ENCODE results near the gene ZNF816. TPM values are rescaled to one million over a fixed set of nuclear protein-coding genes. Genes with fewer than 3 reads are reported as not detected.
"Not testable (repeated sequence)": the region's sequence is repeated elsewhere in the genome, so short reads cannot be mapped to it uniquely, and the experiment has no call there.

Gene ZNF816
- total RNA-seq, 1 donor from 2014 or later: 9.0 TPM

GRCh38 chr19:52943884-52944643 lies 18.6 kb downstream of the ZNF816 start:
- H3K9me3 Mint-ChIP-seq (ENCODE audit: unreplicated experiment): peaks cover 3% of the 10 kb centered on the region
- H3K36me3 Mint-ChIP-seq (ENCODE audit: unreplicated experiment): peaks cover 2% of the 10 kb centered on the region
- DNase-seq (ENCODE audit: extremely low spot score, unreplicated experiment): no peak
- TF ChIP-seq CTCF (IDR thresholded peaks at IDR 0.05): no peak
- H3K4me1 Mint-ChIP-seq (ENCODE audit: unreplicated experiment): peaks cover 15% of the 10 kb centered on the region
- no peak overlapping the region for H3K27ac Mint-ChIP-seq (ENCODE audit: unreplicated experiment)
- no peak overlapping the region for H3K4me3 Mint-ChIP-seq (ENCODE audit: unreplicated experiment)
- no peaks in the 10 kb centered on the region for H3K27me3 Mint-ChIP-seq (ENCODE audit: unreplicated experiment)

- peaks cover 18% of the 10 kb centered on the region for H3K4me1 Mint-ChIP-seq (ENCODE audit: unreplicated experiment)
- H3K9me3 Mint-ChIP-seq (ENCODE audit: unreplicated experiment): peaks cover 3% of the 10 kb centered on the region
- TF ChIP-seq CTCF (IDR thresholded peaks at IDR 0.05): no peak
- DNase-seq (ENCODE audit: extremely low spot score, unreplicated experiment): no peak
- H3K36me3 Mint-ChIP-seq (ENCODE audit: unreplicated experiment): peaks cover 10% of the 10 kb centered on the region
- no peaks in the 10 kb centered on the region for H3K27me3 Mint-ChIP-seq (ENCODE audit: unreplicated experiment)
- peak overlapping the region; percentile 93 for H3K27ac Mint-ChIP-seq (ENCODE audit: unreplicated experiment)
- H3K4me3 Mint-ChIP-seq (ENCODE audit: unreplicated experiment): peak overlapping the region; percentile 92
Observed at GRCh38 chr19:52943134-52943883, 19.4 kb downstream of the ZNF816 start.

- Mint-ChIP-seq H3K27me3 (ENCODE audit: unreplicated experiment) (no peaks in the 10 kb centered on the region), H3K9me3 (ENCODE audit: unreplicated experiment) (peaks cover 3% of the 10 kb centered on the region), H3K4me3 (ENCODE audit: unreplicated experiment) (peak overlapping the region; percentile 92), H3K36me3 (ENCODE audit: unreplicated experiment) (peaks cover 9% of the 10 kb centered on the region), H3K27ac (ENCODE audit: unreplicated experiment) (peak overlapping the region; percentile 93), H3K4me1 (ENCODE audit: unreplicated experiment) (peaks cover 18% of the 10 kb centered on the region)
- DNase-seq (ENCODE audit: extremely low spot score, unreplicated experiment): peak; percentile 98
- TF ChIP-seq CTCF (IDR thresholded peaks at IDR 0.05): no peak
Observed at GRCh38 chr19:52942386-52943133, 20.1 kb downstream of the ZNF816 start.

GRCh38 chr19:52941941-52942385 lies 20.7 kb downstream of the ZNF816 start:
- Mint-ChIP-seq H3K27me3 (ENCODE audit: unreplicated experiment) (no peaks in the 10 kb centered on the region), H3K36me3 (ENCODE audit: unreplicated experiment) (peaks cover 9% of the 10 kb centered on the region), H3K9me3 (ENCODE audit: unreplicated experiment) (peaks cover 3% of the 10 kb centered on the region), H3K27ac (ENCODE audit: unreplicated experiment) (peak overlapping the region; percentile 93), H3K4me1 (ENCODE audit: unreplicated experiment) (peaks cover 18% of the 10 kb centered on the region), H3K4me3 (ENCODE audit: unreplicated experiment) (peak overlapping the region; percentile 92)
- no peak for TF ChIP-seq CTCF (IDR thresholded peaks at IDR 0.05)
- no peak for DNase-seq (ENCODE audit: extremely low spot score, unreplicated experiment)

GRCh38 chr19:52941523-52941922 lies 21.2 kb downstream of the ZNF816 start:
- H3K36me3 Mint-ChIP-seq (ENCODE audit: unreplicated experiment); H3K9me3 Mint-ChIP-seq (ENCODE audit: unreplicated experiment); DNase-seq (ENCODE audit: extremely low spot score, unreplicated experiment); H3K27me3 Mint-ChIP-seq (ENCODE audit: unreplicated experiment): not testable (repeated sequence)
- Mint-ChIP-seq H3K27ac (ENCODE audit: unreplicated experiment) (peak overlapping the region; percentile 93), H3K4me3 (ENCODE audit: unreplicated experiment) (peak overlapping the region; percentile 92), H3K4me1 (ENCODE audit: unreplicated experiment) (peaks cover 18% of the 10 kb centered on the region)

GRCh38 chr19:52940905-52941304 lies 21.8 kb downstream of the ZNF816 start:
- not testable (repeated sequence) for DNase-seq (ENCODE audit: extremely low spot score, unreplicated experiment); H3K9me3 Mint-ChIP-seq (ENCODE audit: unreplicated experiment); H3K27me3 Mint-ChIP-seq (ENCODE audit: unreplicated experiment); H3K27ac Mint-ChIP-seq (ENCODE audit: unreplicated experiment)
- peaks cover 11% of the 10 kb centered on the region for H3K36me3 Mint-ChIP-seq (ENCODE audit: unreplicated experiment)
- H3K4me1 Mint-ChIP-seq (ENCODE audit: unreplicated experiment): peaks cover 20% of the 10 kb centered on the region
- H3K4me3 Mint-ChIP-seq (ENCODE audit: unreplicated experiment): peak overlapping the region; percentile 92
